PC-9 (cell line): ENCODE results near the gene PLCG2. TPM values are rescaled to one million over a fixed set of nuclear protein-coding genes. Genes with fewer than 3 reads are reported as not detected.

Experiments
- BruUV-seq: library from RNA; stranded (reverse); fragments of 400-500 nt; replicated peaks from 2 replicates; lab custom pipeline; 2021; lab: Mats Ljungman, UMichigan
- CTCF ChIA-PET: fragments of 300-600 bp; sonication (Branson Sonifier 250); formaldehyde crosslinking; loops from one replicate; lab custom pipeline; 2022; ENCODE audit warnings: antibody characterized with exemption; lab: Charles Lee
- POLR2A ChIA-PET: fragments of 300-600 bp; sonication (Branson Sonifier 250); formaldehyde crosslinking; loops from one replicate; lab custom pipeline; 2022; ENCODE audit warnings: antibody characterized with exemption; ENCODE audit not compliant: unreplicated experiment; lab: Charles Lee
- DNase-seq, 2 experiments: peaks; one replicate each; pipeline versions ENCODE4 v3.0.0 to v3.0.0-alpha.2; 2015 to 2022; ENCODE audit warnings: mixed read lengths in 1 of 2
- H2AFZ ChIP-seq: fragments of 200-600 bp; sonication (generic); 2 replicates; pipeline ENCODE4 v1.8.1; 2017; ENCODE audit warnings: antibody characterized with exemption
- H3F3A ChIP-seq: fragments of 200-600 bp; sonication (generic); 2 replicates; pipeline ENCODE4 v1.8.1; 2017; ENCODE audit warnings: antibody characterized with exemption, mild to moderate bottlenecking, low read depth; ENCODE audit not compliant: insufficient read depth
- H3K27ac ChIP-seq: fragments of 200-600 bp; sonication (generic); 2 replicates; pipeline ENCODE4 v1.6.1; 2016; ENCODE audit warnings: mixed run types
- H3K27me3 ChIP-seq: fragments of 200-600 bp; sonication (generic); 2 replicates; pipeline ENCODE4 v1.6.1; 2016; ENCODE audit warnings: low read depth, mixed run types; ENCODE audit not compliant: insufficient read depth
- H3K36me3 ChIP-seq: fragments of 200-600 bp; sonication (generic); 2 replicates; pipeline ENCODE4 v1.6.1; 2016; ENCODE audit warnings: low read depth, mixed run types
- H3K4me1 ChIP-seq: fragments of 200-600 bp; sonication (generic); replicated peaks from 2 replicates; pipeline ENCODE4 v1.6.1; 2016; ENCODE audit warnings: mixed run types; ENCODE audit not compliant: insufficient read depth
- H3K4me2 ChIP-seq: fragments of 200-600 bp; sonication (generic); 2 replicates; pipeline ENCODE4 v1.6.1; 2017; ENCODE audit warnings: mixed run types
- H3K4me3 ChIP-seq: fragments of 200-600 bp; sonication (generic); 2 replicates; pipeline ENCODE4 v1.6.1; 2016; ENCODE audit warnings: mixed run types
- H3K79me2 ChIP-seq: fragments of 200-600 bp; sonication (generic); 2 replicates; pipeline ENCODE4 v1.6.1; 2017; ENCODE audit warnings: low read depth, mixed run types
- H3K9me2 ChIP-seq: fragments of 200-600 bp; sonication (generic); 2 replicates; pipeline ENCODE4 v1.8.1; 2017; ENCODE audit warnings: mild to moderate bottlenecking; ENCODE audit not compliant: insufficient read depth
- H3K9me3 ChIP-seq: fragments of 200-600 bp; sonication (generic); 2 replicates; pipeline ENCODE4 v1.8.1; 2016; ENCODE audit warnings: low read depth; ENCODE audit not compliant: insufficient read depth
- H4K20me1 ChIP-seq: fragments of 200-600 bp; sonication (generic); 2 replicates; pipeline ENCODE4 v1.8.1; 2017; ENCODE audit not compliant: insufficient read depth
- CTCF ChIP-seq: fragments of 200-600 bp; sonication (generic); conservative IDR thresholded peaks from 2 replicates; pipeline ENCODE4 v1.6.1; 2017; ENCODE audit warnings: mixed run types, antibody characterized with exemption, mild to moderate bottlenecking, moderate library complexity
- EZH2 ChIP-seq: fragments of 200-600 bp; sonication (generic); IDR thresholded peaks from 2 replicates; pipeline ENCODE4 v1.8.0; 2017; ENCODE audit warnings: antibody characterized with exemption, low read depth
- intact Hi-C: fragments of 100-400 bp; cut with micrococcal nuclease; formaldehyde crosslinking; loops from one replicate; pipeline ENCODE4 v1.10.0; 2022; ENCODE audit not compliant: unreplicated experiment
- total RNA-seq: library from RNA; stranded (reverse); gene quantifications from 2 replicates; pipeline ENCODE4 v1.2.3, GENCODE V29; 2021

Gene PLCG2
- total RNA-seq, 1 experiment from 2014 or later, result 10.8 TPM

- Histone ChIP-seq H4K20me1 (no peaks in the 10 kb centered on the region), H3K9me3 (no peaks in the 10 kb centered on the region), H3K4me1 (no peaks in the 10 kb centered on the region), H3K4me2 (no peak overlapping the region), H3K27ac (no peak overlapping the region), H3K9me2 (no peaks in the 10 kb centered on the region), H3K79me2 (no peaks in the 10 kb centered on the region), H3K4me3 (no peak overlapping the region), H3F3A (no peaks in the 10 kb centered on the region), H2AFZ (no peak overlapping the region), H3K36me3 (no peaks in the 10 kb centered on the region), H3K27me3 (no peaks in the 10 kb centered on the region; the same call in 1 of the 2 replicates)
- TF ChIP-seq CTCF, result no peak
- TF ChIP-seq EZH2, result no peak
- CTCF ChIA-PET, result no interaction called here
- intact Hi-C loops, result no loop called here
- DNase-seq, result peak; percentile 43 to 67
- POLR2A ChIA-PET, result no interaction called here
- no TSS peak for BruUV-seq
These were observed 67.0 kb downstream of the PLCG2 start for GRCh38 chr16:81846105-81846504.

GRCh38 chr16:81848306-81848853, 69.3 kb downstream of the PLCG2 start:
- Histone ChIP-seq H3K27me3 (no peaks in the 10 kb centered on the region), H3K4me2 (no peak overlapping the region), H4K20me1 (no peaks in the 10 kb centered on the region), H3K4me1 (peaks cover 12% of the 10 kb centered on the region; the same call in 1 of the 2 replicates), H3K9me3 (no peaks in the 10 kb centered on the region), H3K9me2 (no peaks in the 10 kb centered on the region), H3K79me2 (no peaks in the 10 kb centered on the region), H3F3A (no peaks in the 10 kb centered on the region), H3K4me3 (no peak overlapping the region), H2AFZ (no peak overlapping the region), H3K36me3 (no peaks in the 10 kb centered on the region), H3K27ac (no peak overlapping the region)
- ChIA-PET POLR2A (no interaction called here), CTCF (no interaction called here)
- intact Hi-C loops, result no loop called here
- BruUV-seq, result no TSS peak
- TF ChIP-seq CTCF, result no peak
- TF ChIP-seq EZH2, result no peak
- DNase-seq, result no peak

- intact Hi-C loops, result no loop called here
- Histone ChIP-seq H3K9me2 (no peaks in the 10 kb centered on the region), H3K4me3 (no peak overlapping the region), H3K27ac (no peak overlapping the region), H4K20me1 (no peaks in the 10 kb centered on the region), H3K4me1 (peaks cover 12% of the 10 kb centered on the region; the same call in 1 of the 2 replicates), H3K4me2 (no peak overlapping the region), H3K79me2 (no peaks in the 10 kb centered on the region), H3K9me3 (no peaks in the 10 kb centered on the region), H3K27me3 (no peaks in the 10 kb centered on the region), H3K36me3 (no peaks in the 10 kb centered on the region), H2AFZ (no peak overlapping the region), H3F3A (no peaks in the 10 kb centered on the region)
- TF ChIP-seq CTCF (no peak), EZH2 (no peak)
- BruUV-seq, result no TSS peak
- CTCF ChIA-PET, result no interaction called here
- no peak for DNase-seq
- POLR2A ChIA-PET, result no interaction called here
These were observed 71.3 kb downstream of the PLCG2 start for GRCh38 chr16:81850197-81850944.
